ENCODE results near the gene RPH3AL.
"Not testable (repeated sequence)": the region's sequence is repeated elsewhere in the genome, so short reads cannot be mapped to it uniquely, and the experiment has no call there.

RPH3AL gene

GRCh38 chr17:178292-179065 is 174.1 kb downstream of the RPH3AL start:
- DNase-seq (ENCODE audit: low read depth) = no peak

GRCh38 chr17:177762-178161 is 174.8 kb downstream of the RPH3AL start:
- DNase-seq (ENCODE audit: low read depth) = no peak

- DNase-seq (ENCODE audit: low read depth) = no peak
Observed at GRCh38 chr17:177155-177554, 175.5 kb downstream of the RPH3AL start.

- DNase-seq (ENCODE audit: low read depth) = no peak
Observed at GRCh38 chr17:173166-173911, 179.3 kb downstream of the RPH3AL start.

GRCh38 chr17:172401-172800 is 180.2 kb downstream of the RPH3AL start:
- no peak for DNase-seq (ENCODE audit: low read depth)

- DNase-seq (ENCODE audit: low read depth) = no peak
Observed at GRCh38 chr17:171871-172270, 180.7 kb downstream of the RPH3AL start.

GRCh38 chr17:170130-170670 is 182.4 kb downstream of the RPH3AL start:
- no peak for DNase-seq (ENCODE audit: low read depth)

GRCh38 chr17:168614-169013 is 184.0 kb downstream of the RPH3AL start:
- DNase-seq (ENCODE audit: low read depth) = not testable (repeated sequence)

GRCh38 chr17:165939-166338 is 186.7 kb downstream of the RPH3AL start:
- DNase-seq (ENCODE audit: low read depth) = no peak

GRCh38 chr17:164303-165235 is 188.0 kb downstream of the RPH3AL start:
- DNase-seq (ENCODE audit: low read depth) = peak; percentile 8

GRCh38 chr17:163514-164098 is 189.0 kb downstream of the RPH3AL start:
- no peak for DNase-seq (ENCODE audit: low read depth)

- no peak for DNase-seq (ENCODE audit: low read depth)
Observed at GRCh38 chr17:162689-163088, 189.9 kb downstream of the RPH3AL start.
